ENCODE results near the gene MRC2.

- TF ChIP-seq MBD1 (CRISPR knock-in tag; IDR thresholded peaks at IDR 0.05) = no peak
- no peak for TF ChIP-seq EP300 (IDR thresholded peaks at IDR 0.05; ENCODE audit: low read length)
- no peak for TF ChIP-seq ZNF316 (IDR thresholded peaks at IDR 0.05)
- TF ChIP-seq TEAD2 (tag; IDR thresholded peaks at IDR 0.05) = no peak
- TF ChIP-seq ZNF121 (CRISPR knock-in tag; conservative IDR thresholded peaks at IDR 0.05) = no peak
- no peak for TF ChIP-seq MEIS2 (IDR thresholded peaks at IDR 0.05; ENCODE audit: partially characterized antibody)
- no peak for TF ChIP-seq ZFP91 (CRISPR knock-in tag; IDR thresholded peaks at IDR 0.05)
- TF ChIP-seq ZZZ3 (IDR thresholded peaks at IDR 0.05) = no peak
These were observed 89.5 kb downstream of the MRC2 start for GRCh38 chr17:62716834-62717588.

Data from K562 (cell line).